ENCODE data around the gene C22orf31. TPM values are rescaled to one million over a fixed set of nuclear protein-coding genes. Genes with fewer than 3 reads are reported as not detected.

Gene C22orf31
- total RNA-seq, 4 donors from 2014 or later: not detected

DNA sequence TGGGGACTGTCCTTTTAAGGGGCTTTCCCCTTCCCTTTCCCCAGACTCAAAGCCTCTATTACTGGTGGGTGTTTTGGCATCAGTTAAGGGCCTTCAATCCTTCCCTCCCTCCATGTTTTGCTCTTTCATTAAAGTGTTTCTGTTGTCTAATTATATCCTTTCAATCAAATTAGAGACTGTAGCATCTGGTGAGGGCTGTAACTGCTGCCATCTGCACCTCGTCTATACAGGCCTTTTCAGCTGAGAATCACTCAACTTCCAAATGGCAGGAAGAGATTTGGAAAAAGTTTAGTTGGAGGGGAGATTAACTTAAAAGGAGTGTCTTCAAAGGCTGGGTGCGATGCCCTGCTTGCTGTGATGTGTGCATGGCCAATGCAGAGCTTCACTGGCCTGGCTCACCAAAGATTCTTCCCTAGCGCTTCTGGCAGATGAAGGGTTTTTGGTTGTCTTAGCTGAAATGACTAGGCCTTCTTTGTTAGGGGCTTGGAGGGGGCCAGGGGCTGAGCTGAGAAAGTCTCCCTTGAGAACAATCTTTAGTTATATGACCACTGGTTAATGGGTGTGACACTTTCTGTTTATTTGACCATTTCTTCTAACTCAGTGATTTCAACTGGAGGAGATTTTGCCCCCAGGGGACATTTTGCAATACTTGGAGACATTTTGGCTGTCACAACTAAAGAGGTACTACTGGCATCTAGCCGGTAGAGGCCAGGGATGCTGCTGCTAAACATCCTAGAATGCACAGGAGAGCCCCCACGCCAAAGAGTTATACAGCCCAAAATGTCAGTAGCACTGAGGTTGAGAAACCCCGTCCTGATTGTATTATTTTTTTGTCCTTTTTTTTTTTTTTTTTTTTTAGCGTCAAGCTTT lies 18.7 kb upstream of the C22orf31 start:
- TF ChIP-seq, protein P1, sequence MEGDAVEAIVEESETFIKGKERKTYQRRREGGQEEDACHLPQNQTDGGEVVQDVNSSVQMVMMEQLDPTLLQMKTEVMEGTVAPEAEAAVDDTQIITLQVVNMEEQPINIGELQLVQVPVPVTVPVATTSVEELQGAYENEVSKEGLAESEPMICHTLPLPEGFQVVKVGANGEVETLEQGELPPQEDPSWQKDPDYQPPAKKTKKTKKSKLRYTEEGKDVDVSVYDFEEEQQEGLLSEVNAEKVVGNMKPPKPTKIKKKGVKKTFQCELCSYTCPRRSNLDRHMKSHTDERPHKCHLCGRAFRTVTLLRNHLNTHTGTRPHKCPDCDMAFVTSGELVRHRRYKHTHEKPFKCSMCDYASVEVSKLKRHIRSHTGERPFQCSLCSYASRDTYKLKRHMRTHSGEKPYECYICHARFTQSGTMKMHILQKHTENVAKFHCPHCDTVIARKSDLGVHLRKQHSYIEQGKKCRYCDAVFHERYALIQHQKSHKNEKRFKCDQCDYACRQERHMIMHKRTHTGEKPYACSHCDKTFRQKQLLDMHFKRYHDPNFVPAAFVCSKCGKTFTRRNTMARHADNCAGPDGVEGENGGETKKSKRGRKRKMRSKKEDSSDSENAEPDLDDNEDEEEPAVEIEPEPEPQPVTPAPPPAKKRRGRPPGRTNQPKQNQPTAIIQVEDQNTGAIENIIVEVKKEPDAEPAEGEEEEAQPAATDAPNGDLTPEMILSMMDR (IDR thresholded peaks at IDR 0.05; ENCODE audit: low read depth): no peak

DNA sequence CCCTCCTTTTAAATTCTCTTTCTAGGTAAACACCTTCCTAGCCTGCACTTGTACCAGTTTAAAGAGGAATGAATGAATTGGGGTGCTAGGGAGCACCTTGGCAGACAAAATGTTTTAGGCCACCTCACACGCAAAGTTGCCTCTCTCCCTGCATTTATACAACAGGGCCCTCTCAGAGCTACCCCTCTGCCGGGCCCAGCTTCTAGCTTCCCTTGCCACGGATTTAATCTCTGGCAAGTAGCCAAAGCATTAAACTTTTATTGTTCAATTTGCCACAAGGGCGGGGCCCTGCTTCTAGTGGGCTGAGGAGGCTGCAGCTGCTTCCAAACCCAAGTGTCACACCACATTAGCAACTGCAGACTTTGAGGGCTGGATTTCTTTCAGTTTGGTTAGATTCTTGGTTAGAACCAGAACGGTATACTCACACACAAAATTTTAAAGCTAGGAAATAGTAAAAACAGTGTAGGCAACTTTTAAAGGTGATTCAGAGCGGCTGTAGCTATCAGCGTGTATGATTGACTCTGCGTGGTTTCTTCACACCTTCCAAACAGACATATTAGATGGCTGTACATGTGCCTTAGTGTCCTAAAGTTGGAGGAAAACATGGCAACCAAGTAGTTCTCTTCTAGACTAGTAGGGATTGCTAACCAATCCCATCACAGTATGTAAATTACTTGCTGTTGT lies 17.7 kb upstream of the C22orf31 start:
- TF ChIP-seq, protein P1 (IDR thresholded peaks at IDR 0.05; ENCODE audit: low read depth): no peak

DNA sequence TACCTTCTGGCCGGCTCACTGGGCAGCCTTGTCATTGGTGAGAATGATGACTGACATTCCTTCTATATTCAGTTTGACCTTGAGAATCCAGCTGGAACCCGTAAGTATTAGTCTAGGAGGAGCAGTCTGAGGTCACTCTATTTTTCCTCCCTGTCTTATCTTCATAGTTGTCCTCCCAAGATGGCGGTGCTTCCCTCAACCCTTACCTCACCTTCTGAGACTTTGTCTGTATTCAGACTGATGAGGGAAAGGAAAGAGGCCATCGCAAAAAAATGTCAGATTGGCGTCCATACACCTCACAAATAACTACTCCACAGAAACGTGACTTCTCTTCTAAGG lies 17.2 kb upstream of the C22orf31 start:
- TF ChIP-seq, protein P1 (IDR thresholded peaks at IDR 0.05; ENCODE audit: low read depth): no peak

- TF ChIP-seq, protein P1 (IDR thresholded peaks at IDR 0.05; ENCODE audit: low read depth): no peak
Observed at GRCh38 chr22:29078036-29078868, 16.6 kb upstream of the C22orf31 start.

DNA sequence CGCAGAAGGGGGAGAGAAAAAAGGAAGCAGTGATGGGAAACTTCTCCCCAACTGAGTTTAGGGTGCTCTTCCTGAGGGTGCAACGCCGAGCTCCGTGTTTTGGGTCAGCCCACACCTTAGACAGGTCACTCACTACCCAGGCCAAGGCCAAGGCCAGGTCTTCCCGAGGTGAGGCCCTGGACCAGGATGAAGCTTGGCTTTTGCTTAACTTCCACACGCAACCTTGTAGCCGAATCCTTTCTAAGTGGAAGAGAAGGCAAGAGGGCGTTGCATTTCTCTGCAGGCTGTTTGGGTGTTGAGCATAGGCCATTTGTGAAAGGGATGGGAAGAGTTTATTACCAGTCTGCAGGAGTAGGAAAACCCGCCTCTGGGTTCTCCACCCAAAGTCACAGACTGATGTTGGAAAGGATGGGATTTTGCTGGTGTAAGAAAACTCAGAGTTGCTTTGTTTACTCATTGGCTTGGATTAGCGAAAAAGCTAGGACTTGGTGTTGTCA lies 12.7 kb upstream of the C22orf31 start:
- TF ChIP-seq, protein P1 (IDR thresholded peaks at IDR 0.05; ENCODE audit: low read depth): no peak

DNA sequence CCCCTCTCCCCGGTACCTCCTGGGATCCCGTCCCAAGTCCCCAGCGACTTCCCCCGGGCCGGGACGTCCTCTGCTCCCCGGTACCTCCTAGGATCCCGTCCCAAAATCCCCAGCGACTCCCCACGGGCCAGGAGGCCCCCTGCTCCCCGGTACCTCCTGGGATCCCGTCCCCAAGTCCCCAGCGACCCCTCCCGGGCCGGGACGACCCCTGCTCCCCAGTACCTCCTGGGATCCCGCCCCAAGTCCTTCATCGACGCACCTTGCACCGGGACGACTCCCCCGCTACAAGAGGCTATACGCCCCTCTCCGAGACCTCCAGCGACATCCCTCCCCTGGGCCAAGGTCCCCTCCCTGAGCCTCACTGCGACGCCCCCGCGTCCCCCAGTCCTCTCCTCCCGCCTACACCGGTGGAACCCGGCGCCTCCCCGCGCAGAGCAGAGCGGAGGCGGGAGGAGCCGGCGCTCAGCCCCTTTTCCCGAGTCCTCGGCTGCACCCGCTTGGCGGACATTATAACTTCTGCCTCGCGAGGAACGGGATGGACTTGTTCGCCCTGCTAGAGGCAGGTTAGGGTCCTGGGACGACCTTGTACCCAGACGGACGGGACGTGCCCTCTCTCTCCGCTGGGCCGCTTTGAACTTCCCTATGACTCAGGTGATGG lies 12.1 kb upstream of the C22orf31 start:
- TF ChIP-seq, protein P1 (IDR thresholded peaks at IDR 0.05; ENCODE audit: low read depth): no peak

All from subcutaneous adipose tissue (tissue), 4 donors.